Liver (tissue), 9 donors: ENCODE measurements around the gene SLC25A46. TPM values are rescaled to one million over a fixed set of nuclear protein-coding genes. Genes with fewer than 3 reads are reported as not detected.

Experiments used
- DNase-seq: peaks from one replicate; pipeline ENCODE4 v3.0.0-alpha.2; 2017; ENCODE audit warnings: low spot score
- H3K27ac ChIP-seq, 2 donors: one replicate each; pipeline ENCODE4 v1.7.0; 2013; ENCODE audit warnings: inconsistent platforms in 2 of 2, low read length in 2 of 2, control low read depth in 1 of 2, low read depth in 1 of 2, mild to moderate bottlenecking in 1 of 2
- H3K27me3 ChIP-seq, 4 donors: one replicate each; pipeline versions ENCODE4 v1.6.1 to v1.7.0; 2013; ENCODE audit warnings: low read length in 3 of 4, inconsistent platforms in 1 of 4, mild to moderate bottlenecking in 1 of 4, moderate library complexity in 1 of 4; ENCODE audit not compliant: control insufficient read depth in 4 of 4, insufficient read depth in 4 of 4
- H3K36me3 ChIP-seq, 4 donors: one replicate each; pipeline versions ENCODE4 v1.6.1 to v1.7.0; 2013; ENCODE audit warnings: low read length in 3 of 4, mild to moderate bottlenecking in 3 of 4, low read depth in 1 of 4, moderate library complexity in 1 of 4; ENCODE audit not compliant: control insufficient read depth in 4 of 4, insufficient read depth in 3 of 4
- H3K4me1 ChIP-seq, 4 donors: one replicate each; pipeline versions ENCODE4 v1.6.1 to v1.7.0; 2013; ENCODE audit warnings: low read length in 3 of 4, mild to moderate bottlenecking in 3 of 4, moderate library complexity in 1 of 4; ENCODE audit not compliant: control insufficient read depth in 4 of 4, insufficient read depth in 4 of 4
- H3K4me3 ChIP-seq, 3 donors: one replicate each; pipeline versions ENCODE4 v1.6.1 to v1.7.0; 2013; ENCODE audit warnings: low read length in 3 of 3, control low read depth in 1 of 3, low read depth in 1 of 3, mild to moderate bottlenecking in 1 of 3
- H3K9ac ChIP-seq, 2 donors: one replicate each; pipeline ENCODE4 v1.7.0; 2013; ENCODE audit warnings: low read length in 2 of 2, mild to moderate bottlenecking in 2 of 2, moderate library complexity in 2 of 2, control low read depth in 1 of 2, low read depth in 1 of 2
- H3K9me3 ChIP-seq, 4 donors: one replicate each; pipeline versions ENCODE4 v1.6.1 to v1.7.0; 2013; ENCODE audit warnings: low read length in 3 of 4; ENCODE audit not compliant: control insufficient read depth in 4 of 4
- EGR1 ChIP-seq, 2 donors: IDR thresholded peaks; 2 replicates each; pipeline ENCODE4 v1.6.1; 2016 to 2018; ENCODE audit warnings: antibody characterized with exemption in 2 of 2, low read depth in 2 of 2
- FOXA1 ChIP-seq: IDR thresholded peaks from 2 replicates; pipeline ENCODE4 v1.6.1; 2016; ENCODE audit warnings: antibody characterized with exemption
- HNF4A ChIP-seq, 2 donors: conservative IDR thresholded peaks; 2 replicates each; pipeline ENCODE4 v1.6.1; 2016; ENCODE audit warnings: antibody characterized with exemption in 2 of 2, mild to moderate bottlenecking in 2 of 2
- JUND ChIP-seq, 2 donors: IDR thresholded peaks; 2 replicates each; pipeline ENCODE4 v1.6.1; 2016; ENCODE audit warnings: antibody characterized with exemption in 2 of 2
- MAX ChIP-seq: IDR thresholded peaks from 2 replicates; pipeline ENCODE4 v1.6.1; 2016; ENCODE audit warnings: antibody characterized with exemption
- NR2F2 ChIP-seq: IDR thresholded peaks from 2 replicates; pipeline ENCODE4 v1.6.1; 2016; ENCODE audit warnings: antibody characterized with exemption
- RAD21 ChIP-seq, 2 donors: IDR thresholded peaks; 2 replicates each; pipeline ENCODE4 v1.6.1; 2016; ENCODE audit warnings: antibody characterized with exemption in 2 of 2, mild to moderate bottlenecking in 2 of 2
- RXRA ChIP-seq, 2 donors: IDR thresholded peaks; 2 replicates each; pipeline ENCODE4 v1.6.1; 2017 to 2018; ENCODE audit warnings: antibody characterized with exemption in 2 of 2, mild to moderate bottlenecking in 1 of 2
- SP1 ChIP-seq: IDR thresholded peaks from 2 replicates; pipeline ENCODE4 v1.6.1; 2018; ENCODE audit warnings: antibody characterized with exemption, mild to moderate bottlenecking
- YY1 ChIP-seq: IDR thresholded peaks from 2 replicates; pipeline ENCODE4 v1.6.1; 2016; ENCODE audit warnings: antibody characterized with exemption, mild to moderate bottlenecking
- WGBS: extraction: QIAGEN DNeasy Blood & Tissue Kit; methylation state at CpG from one replicate; pipeline ENCODE4 v1.1.7; 2013; 5-methylcytosine and 5-hydroxymethylcytosine counted together
- polyA plus RNA-seq, 2 donors: library from polyadenylated mRNA; stranded (reverse) in 1 of 2; unstranded in 1 of 2; fragments of 200-250 nt in 1 of 2; fragments of >200 nt in 1 of 2; fragmentation: Nextera tagmentation in 1 of 2; extraction: Ambion mirVana in 1 of 2; gene quantifications; one replicate each; pipeline versions ENCODE4 v1.2.1 to v1.2.3, GENCODE V29; 2013 to 2015
- total RNA-seq, 2 donors: library from RNA; depleted of rRNA; stranded (reverse); fragments of >200 nt; gene quantifications; one replicate each; pipeline ENCODE4 v1.2.3, GENCODE V29; 2014
- TF ChIP-seq, protein P1 (sequence below): IDR thresholded peaks from 2 replicates; pipeline ENCODE4 v1.6.1; 2016; ENCODE audit warnings: antibody characterized with exemption
- TF ChIP-seq, protein P2 (sequence below): fragments of 150-350 bp; IDR thresholded peaks from 2 replicates; pipeline ENCODE4 v1.5.1; 2017; ENCODE audit warnings: improper control_type of control experiment, low read depth, low read length; ENCODE audit not compliant: missing input control
- TF ChIP-seq, protein P3 (sequence below): IDR thresholded peaks from 2 replicates; pipeline ENCODE4 v1.6.1; 2016; ENCODE audit warnings: antibody characterized with exemption, mild to moderate bottlenecking
- donor health status: healthy.
- donor health status: healthy.
- donor health status: healthy.
- donor health status: healthy.
- donor health status: healthy.

SLC25A46 gene
- total and polyA plus RNA-seq, 4 donors: 18.6 to 54.5 (median 30.7) TPM

- H3K27me3 ChIP-seq: no peaks in the 10 kb centered on the region
- H3K27ac ChIP-seq: no peak overlapping the region
- 51% methylated on average over 4 of the region's 4 CpGs for WGBS
- TF ChIP-seq MAX (no peak), RAD21 (IDR thresholded peaks at IDR 0.05) (peak; percentile 77 to 83)
- TF ChIP-seq, protein P1, sequence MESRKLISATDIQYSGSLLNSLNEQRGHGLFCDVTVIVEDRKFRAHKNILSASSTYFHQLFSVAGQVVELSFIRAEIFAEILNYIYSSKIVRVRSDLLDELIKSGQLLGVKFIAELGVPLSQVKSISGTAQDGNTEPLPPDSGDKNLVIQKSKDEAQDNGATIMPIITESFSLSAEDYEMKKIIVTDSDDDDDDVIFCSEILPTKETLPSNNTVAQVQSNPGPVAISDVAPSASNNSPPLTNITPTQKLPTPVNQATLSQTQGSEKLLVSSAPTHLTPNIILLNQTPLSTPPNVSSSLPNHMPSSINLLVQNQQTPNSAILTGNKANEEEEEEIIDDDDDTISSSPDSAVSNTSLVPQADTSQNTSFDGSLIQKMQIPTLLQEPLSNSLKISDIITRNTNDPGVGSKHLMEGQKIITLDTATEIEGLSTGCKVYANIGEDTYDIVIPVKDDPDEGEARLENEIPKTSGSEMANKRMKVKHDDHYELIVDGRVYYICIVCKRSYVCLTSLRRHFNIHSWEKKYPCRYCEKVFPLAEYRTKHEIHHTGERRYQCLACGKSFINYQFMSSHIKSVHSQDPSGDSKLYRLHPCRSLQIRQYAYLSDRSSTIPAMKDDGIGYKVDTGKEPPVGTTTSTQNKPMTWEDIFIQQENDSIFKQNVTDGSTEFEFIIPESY: no peak
- TF ChIP-seq, protein P2, sequence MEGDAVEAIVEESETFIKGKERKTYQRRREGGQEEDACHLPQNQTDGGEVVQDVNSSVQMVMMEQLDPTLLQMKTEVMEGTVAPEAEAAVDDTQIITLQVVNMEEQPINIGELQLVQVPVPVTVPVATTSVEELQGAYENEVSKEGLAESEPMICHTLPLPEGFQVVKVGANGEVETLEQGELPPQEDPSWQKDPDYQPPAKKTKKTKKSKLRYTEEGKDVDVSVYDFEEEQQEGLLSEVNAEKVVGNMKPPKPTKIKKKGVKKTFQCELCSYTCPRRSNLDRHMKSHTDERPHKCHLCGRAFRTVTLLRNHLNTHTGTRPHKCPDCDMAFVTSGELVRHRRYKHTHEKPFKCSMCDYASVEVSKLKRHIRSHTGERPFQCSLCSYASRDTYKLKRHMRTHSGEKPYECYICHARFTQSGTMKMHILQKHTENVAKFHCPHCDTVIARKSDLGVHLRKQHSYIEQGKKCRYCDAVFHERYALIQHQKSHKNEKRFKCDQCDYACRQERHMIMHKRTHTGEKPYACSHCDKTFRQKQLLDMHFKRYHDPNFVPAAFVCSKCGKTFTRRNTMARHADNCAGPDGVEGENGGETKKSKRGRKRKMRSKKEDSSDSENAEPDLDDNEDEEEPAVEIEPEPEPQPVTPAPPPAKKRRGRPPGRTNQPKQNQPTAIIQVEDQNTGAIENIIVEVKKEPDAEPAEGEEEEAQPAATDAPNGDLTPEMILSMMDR: peak; percentile 65
- no peak overlapping the region for H3K4me3 ChIP-seq
- H3K36me3 ChIP-seq: peaks cover 1 to 31% (median 12%) of the 10 kb centered on the region in 4 donors
- no peak overlapping the region for H3K9ac ChIP-seq
- H3K9me3 ChIP-seq: no peaks in the 10 kb centered on the region
- H3K4me1 ChIP-seq: peaks cover 0 to 8% (median 0%) of the 10 kb centered on the region in 4 donors
- no peak for DNase-seq
These were observed 18.4 kb downstream of the SLC25A46 start for GRCh38 chr5:110757118-110757729.

GRCh38 chr5:110760158-110760557 lies 21.4 kb downstream of the SLC25A46 start:
- WGBS: 34% methylated on average over 1 of the region's 1 CpG
- H3K4me1 ChIP-seq: peaks cover 0 to 8% (median 0%) of the 10 kb centered on the region in 4 donors
- peaks cover 0 to 28% (median 15%) of the 10 kb centered on the region in 4 donors for H3K36me3 ChIP-seq
- no peaks in the 10 kb centered on the region for H3K9me3 ChIP-seq
- TF ChIP-seq, protein P2: no peak
- TF ChIP-seq HNF4A (conservative IDR thresholded peaks at IDR 0.05): peak; percentile 11 to 54
- no peak for TF ChIP-seq SP1
- peak in 1 of 2 donors; percentile 5 for TF ChIP-seq RAD21 (IDR thresholded peaks at IDR 0.05)
- peak; percentile 33 for TF ChIP-seq YY1
- peak in 1 of 2 donors; percentile 34 for TF ChIP-seq RXRA (IDR thresholded peaks at IDR 0.05)
- no peak for TF ChIP-seq MAX
- TF ChIP-seq NR2F2: no peak
- TF ChIP-seq FOXA1: no peak
- TF ChIP-seq EGR1 (IDR thresholded peaks at IDR 0.05; ENCODE audit: low read depth in 2 of 2): no peak
- TF ChIP-seq JUND (IDR thresholded peaks at IDR 0.05): peak in 1 of 2 donors; percentile 11
- TF ChIP-seq, protein P3, sequence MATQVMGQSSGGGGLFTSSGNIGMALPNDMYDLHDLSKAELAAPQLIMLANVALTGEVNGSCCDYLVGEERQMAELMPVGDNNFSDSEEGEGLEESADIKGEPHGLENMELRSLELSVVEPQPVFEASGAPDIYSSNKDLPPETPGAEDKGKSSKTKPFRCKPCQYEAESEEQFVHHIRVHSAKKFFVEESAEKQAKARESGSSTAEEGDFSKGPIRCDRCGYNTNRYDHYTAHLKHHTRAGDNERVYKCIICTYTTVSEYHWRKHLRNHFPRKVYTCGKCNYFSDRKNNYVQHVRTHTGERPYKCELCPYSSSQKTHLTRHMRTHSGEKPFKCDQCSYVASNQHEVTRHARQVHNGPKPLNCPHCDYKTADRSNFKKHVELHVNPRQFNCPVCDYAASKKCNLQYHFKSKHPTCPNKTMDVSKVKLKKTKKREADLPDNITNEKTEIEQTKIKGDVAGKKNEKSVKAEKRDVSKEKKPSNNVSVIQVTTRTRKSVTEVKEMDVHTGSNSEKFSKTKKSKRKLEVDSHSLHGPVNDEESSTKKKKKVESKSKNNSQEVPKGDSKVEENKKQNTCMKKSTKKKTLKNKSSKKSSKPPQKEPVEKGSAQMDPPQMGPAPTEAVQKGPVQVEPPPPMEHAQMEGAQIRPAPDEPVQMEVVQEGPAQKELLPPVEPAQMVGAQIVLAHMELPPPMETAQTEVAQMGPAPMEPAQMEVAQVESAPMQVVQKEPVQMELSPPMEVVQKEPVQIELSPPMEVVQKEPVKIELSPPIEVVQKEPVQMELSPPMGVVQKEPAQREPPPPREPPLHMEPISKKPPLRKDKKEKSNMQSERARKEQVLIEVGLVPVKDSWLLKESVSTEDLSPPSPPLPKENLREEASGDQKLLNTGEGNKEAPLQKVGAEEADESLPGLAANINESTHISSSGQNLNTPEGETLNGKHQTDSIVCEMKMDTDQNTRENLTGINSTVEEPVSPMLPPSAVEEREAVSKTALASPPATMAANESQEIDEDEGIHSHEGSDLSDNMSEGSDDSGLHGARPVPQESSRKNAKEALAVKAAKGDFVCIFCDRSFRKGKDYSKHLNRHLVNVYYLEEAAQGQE: no peak
- no peak for DNase-seq
- H3K27me3 ChIP-seq: no peaks in the 10 kb centered on the region
- H3K27ac ChIP-seq: no peak overlapping the region
- H3K9ac ChIP-seq: no peak overlapping the region
- no peak overlapping the region for H3K4me3 ChIP-seq
